GM23338 (cell line): ENCODE measurements around the gene MYLK2.

ENCODE experiments used
- CREB1 ChIP-seq: fragments of 250-450 bp; sonication (Bioruptor Pico); IDR thresholded peaks from 2 replicates; pipeline ENCODE4 v1.5.0; 2020; ENCODE audit warnings: low read depth, mild to moderate bottlenecking, moderate library complexity
- CTCF ChIP-seq, 2 experiments: fragments of 200-600 bp in 1 of 2; sonication (generic) in 1 of 2; conservative IDR thresholded peaks; 2 replicates each; pipeline versions ENCODE4 v1.5.1 to v1.6.1; 2016 to 2017; ENCODE audit warnings: antibody characterized with exemption in 2 of 2, low read depth in 2 of 2, mild to moderate bottlenecking in 2 of 2, moderate library complexity in 1 of 2
- ETS1 ChIP-seq: IDR thresholded peaks from 2 replicates; pipeline ENCODE4 v1.6.1; 2016; ENCODE audit warnings: antibody characterized with exemption
- EZH2 ChIP-seq: fragments of 200-600 bp; sonication (generic); IDR thresholded peaks from one replicate; pipeline ENCODE4 v1.8.0; 2017; ENCODE audit warnings: antibody characterized with exemption, mild to moderate bottlenecking, low read depth; ENCODE audit not compliant: unreplicated experiment
- EZH2phosphoT487 ChIP-seq: fragments of 200-600 bp; sonication (generic); IDR thresholded peaks from one replicate; pipeline ENCODE4 v1.8.1; 2018; ENCODE audit warnings: antibody characterized with exemption; ENCODE audit not compliant: unreplicated experiment
- POLR2AphosphoS5 ChIP-seq: IDR thresholded peaks from 2 replicates; pipeline ENCODE4 v1.6.1; 2016; ENCODE audit warnings: antibody characterized with exemption, low read depth
- REST ChIP-seq: IDR thresholded peaks from one replicate; pipeline ENCODE4 v1.6.1; 2018; ENCODE audit warnings: antibody characterized with exemption; ENCODE audit not compliant: unreplicated experiment
- STAT1 ChIP-seq: IDR thresholded peaks from one replicate; pipeline ENCODE4 v1.6.1; 2016; ENCODE audit warnings: antibody characterized with exemption; ENCODE audit not compliant: unreplicated experiment

- TF ChIP-seq CTCF (conservative IDR thresholded peaks at IDR 0.05; ENCODE audit: low read depth in 2 of 2) (no peak), REST (no peak), POLR2AphosphoS5 (no peak), EZH2phosphoT487 (no peak), CREB1 (CRISPR knock-in tag) (no peak), EZH2 (no peak), ETS1 (no peak), STAT1 (no peak)
Observed at GRCh38 chr20:31862506-31862905, 43.4 kb downstream of the MYLK2 start.
